ENCODE results near the gene AP2M1.

Gene AP2M1

DNA sequence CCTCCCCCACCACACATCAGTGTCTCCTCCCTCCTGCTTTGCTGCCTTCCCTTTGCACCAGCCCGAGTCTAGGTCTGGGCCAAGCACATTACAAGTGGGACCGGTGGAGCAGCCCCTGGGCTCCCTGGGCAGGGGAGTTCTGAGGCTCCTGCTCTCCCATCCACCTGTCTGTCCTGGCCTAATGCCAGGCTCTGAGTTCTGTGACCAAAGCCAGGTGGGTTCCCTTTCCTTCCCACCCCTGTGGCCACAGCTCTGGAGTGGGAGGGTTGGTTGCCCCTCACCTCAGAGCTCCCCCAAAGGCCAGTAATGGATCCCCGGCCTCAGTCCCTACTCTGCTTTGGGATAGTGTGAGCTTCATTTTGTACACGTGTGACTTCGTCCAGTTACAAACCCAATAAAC is 9.0 kb downstream of the AP2M1 start:
- no peak for DNase-seq

DNA sequence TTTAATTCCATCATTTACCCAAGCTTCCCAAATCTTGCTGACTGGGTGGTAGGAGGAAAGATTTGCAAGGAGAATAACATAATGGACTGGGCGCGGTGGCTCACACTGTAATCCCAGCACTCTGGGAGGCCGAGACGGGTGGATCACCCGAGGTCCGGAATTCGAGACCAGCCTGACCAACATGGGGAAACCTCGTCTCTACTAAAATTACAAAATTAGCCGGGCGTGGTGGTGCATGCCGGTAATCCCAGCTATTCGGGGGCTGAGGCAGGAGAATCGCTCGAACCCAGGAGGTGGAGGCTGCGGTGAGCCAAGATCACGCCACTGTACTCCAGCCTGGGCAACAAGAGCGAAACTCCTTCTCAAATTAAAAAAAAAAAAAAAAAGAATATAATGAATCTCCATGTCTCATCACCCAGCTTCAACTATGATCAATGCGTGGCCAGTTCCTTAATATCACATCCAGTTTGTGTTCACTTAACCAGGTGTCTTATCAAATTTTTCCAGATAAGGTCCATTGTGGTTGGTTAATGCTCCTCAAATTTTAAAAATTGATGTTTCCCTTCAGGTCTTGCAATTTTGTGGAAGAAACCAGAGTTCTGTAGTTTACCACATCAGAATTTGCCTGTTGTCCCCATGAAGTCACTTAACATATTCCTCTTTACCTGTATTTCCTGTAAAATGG is 10.0 kb downstream of the AP2M1 start:
- no peak for DNase-seq

DNA sequence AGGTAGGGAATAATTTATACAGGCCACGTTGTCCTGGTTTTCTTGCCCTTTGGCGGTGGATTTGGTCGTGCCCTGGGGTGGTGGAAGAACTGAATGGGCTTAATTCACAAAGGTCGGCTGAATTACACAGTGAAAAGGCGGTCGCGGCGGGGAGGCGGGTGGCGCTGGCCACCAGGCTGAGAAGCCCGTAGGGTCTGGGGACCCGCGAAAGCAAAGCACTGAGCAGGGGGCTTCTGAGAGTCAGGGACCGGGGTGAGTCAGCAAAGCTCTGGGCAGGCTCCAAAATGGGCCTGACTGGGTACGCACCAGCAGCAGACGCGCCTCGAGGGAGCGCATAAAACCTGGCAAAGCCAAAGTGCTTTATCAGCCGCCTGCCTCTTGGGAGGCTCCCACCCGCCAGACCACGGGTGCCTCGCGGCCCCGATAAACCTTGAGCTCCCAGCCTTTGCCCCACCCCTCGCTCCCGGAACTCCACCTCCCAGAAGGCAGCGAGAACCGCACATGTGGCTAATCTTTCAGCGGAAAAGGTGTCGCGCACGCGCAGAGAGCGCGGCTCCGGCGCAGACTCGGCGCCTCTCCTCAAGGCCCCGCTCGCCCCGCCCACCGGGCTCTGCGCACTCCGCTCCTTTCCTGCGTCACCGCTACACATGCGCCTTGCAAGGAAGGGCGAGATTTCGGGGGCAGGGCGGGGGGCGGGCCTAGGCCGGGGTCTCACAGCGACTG is 11.0 kb downstream of the AP2M1 start:
- DNase-seq, result peak; percentile 88

DNA sequence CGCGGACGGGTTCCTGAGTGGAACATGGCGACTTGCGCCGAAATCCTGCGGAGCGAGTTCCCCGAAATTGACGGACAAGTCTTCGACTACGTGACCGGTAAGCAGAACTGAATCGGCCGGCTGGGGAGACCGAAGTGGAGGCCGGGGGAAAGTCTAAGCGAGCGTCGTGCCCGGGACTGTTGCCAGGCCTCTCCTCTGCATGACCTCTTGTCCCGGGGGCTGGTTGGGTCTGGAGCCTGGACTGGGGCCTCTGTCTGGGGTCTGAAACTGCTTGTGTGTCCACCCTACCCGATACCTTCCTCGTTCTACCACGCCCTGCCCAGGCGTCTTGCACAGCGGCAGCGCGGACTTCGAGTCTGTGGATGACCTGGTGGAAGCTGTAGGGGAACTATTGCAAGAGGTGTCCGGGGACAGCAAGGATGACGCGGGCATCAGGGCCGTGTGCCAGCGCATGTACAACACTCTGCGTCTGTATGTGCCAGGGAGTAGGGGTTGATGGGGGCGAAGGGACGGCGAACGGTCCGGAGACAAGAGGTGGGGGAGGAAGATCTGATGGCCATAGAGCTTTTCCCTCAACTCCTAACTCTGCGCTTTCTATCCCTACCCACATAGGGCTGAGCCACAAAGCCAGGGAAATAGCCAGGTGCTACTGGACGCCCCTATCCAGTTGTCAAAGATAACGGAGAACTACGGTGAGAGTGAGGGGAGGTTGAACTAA is 11.7 kb downstream of the AP2M1 start, which contains the start of gene ABCF3:
Gene ABCF3, plus strand, starts transcription at position 16 of the 718 bp plus-strand sequence. Its CDS starts 9 bp downstream, at position 25.
- DNase-seq, result no peak

DNA sequence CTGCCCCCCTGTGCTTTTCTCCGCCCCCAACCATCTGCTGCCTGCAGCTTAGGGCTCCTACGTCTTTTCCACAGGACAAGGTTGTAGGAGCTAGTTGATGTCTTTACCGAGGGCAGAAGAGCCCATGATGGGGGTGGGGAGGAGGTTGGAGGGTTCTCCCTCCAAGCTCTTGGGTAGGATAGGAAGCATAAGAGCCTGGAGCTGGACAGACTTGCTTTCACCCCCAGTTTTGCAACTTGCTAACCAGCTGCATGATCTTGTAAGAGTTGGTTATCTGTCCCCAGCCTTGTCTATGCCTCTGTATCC is 12.2 kb downstream of the AP2M1 start:
- DNase-seq, result no peak

DNA sequence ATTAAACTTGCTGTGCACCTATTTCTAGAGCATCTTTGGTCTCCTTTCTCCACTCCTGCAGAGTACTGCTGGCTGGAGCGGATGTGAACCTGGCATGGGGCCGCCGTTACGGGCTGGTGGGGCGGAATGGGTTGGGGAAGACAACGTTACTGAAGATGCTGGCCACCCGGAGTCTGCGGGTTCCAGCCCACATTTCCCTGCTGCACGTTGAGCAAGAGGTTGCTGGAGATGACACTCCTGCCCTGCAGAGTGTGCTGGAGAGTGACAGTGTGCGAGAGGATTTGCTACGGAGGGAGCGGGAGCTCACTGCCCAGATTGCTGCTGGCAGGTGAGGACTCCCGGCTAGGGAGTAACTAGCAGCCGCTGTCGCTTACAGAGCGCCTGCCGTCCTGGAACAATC is 13.4 kb downstream of the AP2M1 start:
- DNase-seq, result no peak

DNA sequence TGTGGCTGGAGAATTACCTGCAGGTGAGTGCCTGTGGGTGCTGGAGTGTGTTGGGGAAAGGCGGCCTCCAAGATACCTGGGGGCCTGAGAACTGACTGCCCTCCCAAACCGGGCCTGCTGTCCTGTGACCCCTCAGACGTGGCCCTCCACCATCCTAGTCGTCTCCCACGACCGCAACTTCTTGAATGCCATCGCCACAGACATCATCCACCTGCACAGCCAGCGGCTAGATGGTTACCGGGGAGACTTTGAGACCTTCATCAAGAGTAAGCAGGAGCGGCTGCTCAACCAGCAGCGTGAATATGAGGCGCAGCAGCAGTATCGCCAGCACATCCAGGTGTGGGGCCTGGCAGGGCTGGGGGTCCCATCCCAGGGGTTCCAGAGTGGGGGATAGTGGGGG is 14.8 kb downstream of the AP2M1 start:
- no peak for DNase-seq

DNA sequence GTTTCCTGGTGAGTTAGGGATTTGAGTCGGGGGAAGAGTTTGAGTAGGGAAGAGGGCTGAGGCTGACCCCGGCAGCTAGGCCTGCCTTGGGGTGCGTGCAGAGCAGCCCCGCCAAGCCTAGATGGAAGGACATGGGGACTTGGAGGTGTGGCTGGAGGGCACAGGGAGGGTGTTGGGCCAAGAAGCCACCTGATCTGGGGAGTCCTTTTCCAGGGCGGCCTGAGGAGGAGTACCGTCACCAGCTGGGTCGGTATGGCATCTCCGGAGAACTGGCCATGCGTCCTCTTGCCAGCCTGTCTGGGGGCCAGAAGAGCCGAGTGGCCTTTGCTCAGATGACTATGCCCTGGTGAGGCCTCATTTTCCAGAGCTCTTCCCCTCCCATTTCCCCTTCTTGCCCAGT is 18.2 kb downstream of the AP2M1 start:
- no peak for DNase-seq

DNA sequence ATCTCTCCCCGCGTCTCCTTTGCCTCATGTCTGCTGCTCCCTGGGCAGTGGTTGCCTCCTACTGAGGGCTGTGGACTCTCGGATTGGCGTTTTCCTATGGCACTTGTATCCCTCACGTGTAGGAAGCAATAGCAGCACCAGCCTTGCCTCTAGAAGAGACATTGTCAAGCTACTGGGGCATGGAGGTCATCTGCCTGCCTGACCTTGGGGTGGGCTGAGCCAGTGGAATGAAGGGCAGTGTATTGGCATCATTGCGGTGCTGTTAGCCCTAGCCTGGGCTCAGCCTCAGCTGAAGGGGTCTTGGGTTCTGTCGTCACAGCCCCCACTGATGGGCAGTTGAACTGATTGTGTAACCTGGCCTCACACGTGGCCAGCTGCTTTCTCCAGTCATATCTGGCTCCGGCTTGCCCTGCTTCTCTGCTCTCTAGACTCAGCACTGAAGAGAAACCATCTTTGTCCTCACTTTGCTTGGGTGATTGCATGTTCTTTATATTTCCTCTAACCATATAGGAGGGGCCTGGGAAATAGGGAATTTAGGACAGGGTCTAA is 19.4 kb downstream of the AP2M1 start:
- DNase-seq, result no peak

DNA sequence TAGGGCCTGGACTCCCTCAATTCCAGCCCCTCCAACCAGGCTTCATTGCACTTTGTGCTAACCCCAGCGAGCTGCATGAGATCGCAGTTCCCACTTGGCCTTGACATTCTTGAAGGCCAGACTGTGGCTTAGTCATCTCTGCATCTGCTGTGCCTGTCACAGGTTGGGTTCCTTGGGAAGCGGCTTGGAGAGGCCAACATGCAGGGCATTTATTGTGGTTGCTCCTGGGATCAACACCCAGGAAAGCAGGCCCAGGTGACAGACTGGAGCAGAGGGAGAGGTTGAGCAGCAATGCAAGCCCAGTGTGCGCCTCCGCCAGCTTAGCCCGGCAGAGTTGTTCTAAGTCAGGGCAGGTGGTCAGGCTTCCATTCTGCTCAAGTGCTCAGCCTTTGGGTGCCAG is 21.9 kb downstream of the AP2M1 start:
- DNase-seq, result no peak

DNA sequence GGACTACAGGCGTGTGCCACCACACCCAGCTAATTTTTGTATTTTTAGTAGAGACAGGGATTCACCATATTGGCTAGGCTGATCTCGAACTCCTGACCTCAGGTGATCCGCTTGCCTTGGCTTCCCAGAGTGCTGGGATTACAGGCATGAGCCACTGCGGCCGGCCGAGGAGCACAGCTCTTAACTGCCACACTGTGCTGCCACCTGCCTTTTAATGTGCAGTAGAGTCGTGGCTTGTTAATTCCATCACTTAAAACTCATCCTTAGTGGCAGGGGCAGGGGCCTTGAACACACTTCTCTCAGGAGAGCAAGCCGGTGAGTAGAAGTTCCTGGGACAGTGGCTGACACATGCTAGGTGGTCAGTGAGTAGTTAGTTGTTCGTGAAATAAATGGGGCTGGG is 23.9 kb downstream of the AP2M1 start:
- no peak for DNase-seq

DNA sequence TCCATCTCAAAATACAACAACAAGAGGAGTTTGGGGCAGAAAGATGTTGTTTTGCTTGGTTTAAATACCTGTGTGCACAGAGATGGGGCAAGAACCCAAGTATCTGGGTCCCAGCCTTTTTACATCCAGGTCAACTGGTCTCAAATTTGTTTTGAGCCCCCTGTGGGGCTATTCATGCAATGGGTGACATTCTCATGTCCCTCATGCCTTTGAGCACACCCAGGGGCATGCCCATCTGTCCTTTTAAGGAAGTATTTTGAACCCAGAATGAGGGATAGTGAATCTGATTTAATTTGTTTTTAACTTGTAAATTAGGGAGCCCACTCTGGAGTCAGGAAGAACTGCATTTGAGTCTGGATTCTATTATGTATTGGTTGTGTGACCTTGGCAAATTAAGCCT is 26.2 kb downstream of the AP2M1 start:
- no peak for DNase-seq

DNA sequence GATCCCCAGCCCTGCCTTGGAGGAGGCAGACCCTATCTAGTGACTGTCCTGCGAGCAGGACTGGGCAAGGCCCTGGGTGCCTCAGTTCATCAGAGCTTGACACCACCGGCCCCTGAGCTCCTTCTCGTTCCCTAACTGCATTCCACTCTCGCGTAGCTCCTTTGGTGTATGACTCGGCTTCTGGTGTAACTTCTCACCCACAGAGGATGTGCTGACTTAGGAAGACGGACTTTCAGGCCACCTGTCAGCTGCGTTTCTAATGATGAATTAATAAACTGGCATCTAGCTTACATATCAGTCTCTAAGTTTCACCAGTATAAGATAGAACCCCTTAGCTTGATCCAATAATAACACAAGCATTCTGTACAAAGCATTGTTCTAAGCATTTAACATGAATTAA is 28.9 kb downstream of the AP2M1 start:
- no peak for DNase-seq

DNA sequence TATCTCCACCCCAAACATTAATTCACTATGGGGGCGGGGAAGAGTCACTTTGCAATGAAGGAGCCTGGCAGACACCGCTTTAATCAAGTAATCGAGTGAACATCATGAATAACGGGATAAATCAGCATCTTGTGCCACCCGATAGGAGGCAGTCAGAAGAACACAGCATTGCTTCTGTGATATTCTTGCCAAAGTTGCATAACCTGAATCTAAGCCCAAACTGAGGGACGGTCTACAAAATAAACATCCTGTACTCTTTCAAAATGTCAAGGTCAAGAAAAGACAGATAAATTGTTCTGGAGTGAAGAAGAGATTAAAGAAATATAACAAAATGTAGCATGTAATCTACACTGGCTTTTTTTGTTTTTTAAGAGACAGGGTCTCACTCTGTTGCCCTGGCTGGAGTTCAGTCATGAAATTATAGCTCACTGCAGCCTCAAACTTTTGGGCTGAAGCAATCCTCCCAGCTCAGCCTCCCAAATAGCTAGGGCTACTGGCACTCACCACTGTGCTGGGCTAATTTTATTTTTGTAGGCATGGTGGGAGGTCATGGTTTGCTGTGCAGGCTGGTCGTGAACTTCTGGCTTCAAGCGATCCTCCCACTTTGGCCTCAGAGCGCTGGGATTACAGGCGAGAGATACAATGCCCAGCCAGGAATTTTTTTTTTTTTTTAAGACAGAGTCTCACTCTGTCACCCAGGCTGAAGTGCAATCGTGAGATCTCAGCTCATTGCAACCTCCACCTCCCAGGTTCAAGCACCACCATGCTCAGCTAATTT is 34.7 kb downstream of the AP2M1 start:
- no peak for DNase-seq

DNA sequence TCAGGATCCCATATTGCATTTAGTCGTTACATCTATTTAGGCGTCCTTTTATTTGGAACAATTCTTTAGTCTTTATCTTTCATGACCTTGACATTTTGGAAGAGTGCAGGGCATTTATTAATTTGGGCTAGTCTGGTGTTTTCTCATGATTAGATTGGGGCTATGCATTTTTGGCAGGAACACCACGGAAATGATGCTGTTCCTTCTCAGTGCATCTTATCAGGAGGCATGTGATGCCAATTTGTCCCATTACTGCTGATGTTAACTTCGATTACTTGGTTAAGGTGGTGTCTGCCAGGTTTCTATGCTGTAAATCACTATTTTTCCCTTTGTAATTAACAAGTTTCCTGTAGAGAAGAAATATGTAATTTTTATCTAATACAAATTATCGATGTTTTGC is 36.6 kb downstream of the AP2M1 start:
- DNase-seq, result no peak

DNA sequence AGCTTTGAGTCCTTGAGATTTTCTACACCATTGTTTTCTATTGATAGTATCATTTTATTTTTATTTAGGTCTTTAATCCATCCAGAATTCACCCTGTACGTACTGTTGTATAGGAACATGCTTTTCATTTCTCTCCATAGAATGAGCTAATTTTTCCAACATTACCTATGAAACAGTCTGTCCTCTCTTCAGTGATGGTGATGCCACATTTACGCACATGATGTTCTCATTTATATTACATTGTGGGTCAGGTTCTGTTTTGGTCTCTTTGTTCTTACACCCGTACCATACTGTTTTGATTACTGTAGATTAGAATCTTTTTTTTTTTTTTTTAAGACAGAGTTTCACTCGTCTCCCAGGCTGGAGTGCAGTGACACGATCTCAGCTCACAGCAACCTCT is 37.1 kb downstream of the AP2M1 start:
- DNase-seq, result no peak

DNA sequence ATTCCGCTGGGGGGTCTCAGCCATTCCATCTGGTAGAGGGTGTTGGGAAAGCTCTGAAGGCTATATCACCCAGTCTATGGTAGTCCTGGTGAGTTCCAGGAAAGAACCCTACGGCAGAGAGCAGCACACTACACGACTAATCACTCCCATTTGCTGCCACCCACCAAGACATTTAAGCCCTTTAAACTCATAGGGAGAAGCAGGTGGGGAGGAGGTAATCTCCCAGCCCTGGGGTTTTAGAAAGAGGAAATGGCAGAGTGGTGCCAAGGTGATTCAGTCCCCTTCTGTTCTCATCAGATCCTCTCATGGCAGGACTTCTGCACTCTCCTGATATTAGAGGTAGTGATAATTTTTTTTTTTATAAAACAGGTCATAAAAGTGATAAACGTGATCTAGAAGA is 44.2 kb downstream of the AP2M1 start:
- no peak for DNase-seq

DNA sequence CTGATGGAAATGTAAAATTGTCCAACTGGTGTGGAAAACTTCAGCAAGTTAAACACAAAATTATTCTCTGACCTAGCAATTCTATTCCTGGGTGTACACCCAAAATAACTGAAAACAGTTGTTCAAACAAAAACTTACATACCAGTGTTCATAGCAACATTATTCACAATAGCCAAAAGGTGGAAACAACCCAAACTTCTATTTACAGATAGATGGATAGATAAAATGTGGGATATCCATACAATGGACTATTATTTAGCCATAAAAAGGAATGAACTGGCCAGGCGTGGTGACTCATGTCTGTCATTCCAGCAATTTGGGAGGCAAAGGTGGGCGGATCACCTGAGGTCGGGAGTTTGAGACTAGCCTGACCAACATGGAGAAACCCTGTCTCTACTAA is 47.9 kb downstream of the AP2M1 start:
- DNase-seq, result no peak

DNA sequence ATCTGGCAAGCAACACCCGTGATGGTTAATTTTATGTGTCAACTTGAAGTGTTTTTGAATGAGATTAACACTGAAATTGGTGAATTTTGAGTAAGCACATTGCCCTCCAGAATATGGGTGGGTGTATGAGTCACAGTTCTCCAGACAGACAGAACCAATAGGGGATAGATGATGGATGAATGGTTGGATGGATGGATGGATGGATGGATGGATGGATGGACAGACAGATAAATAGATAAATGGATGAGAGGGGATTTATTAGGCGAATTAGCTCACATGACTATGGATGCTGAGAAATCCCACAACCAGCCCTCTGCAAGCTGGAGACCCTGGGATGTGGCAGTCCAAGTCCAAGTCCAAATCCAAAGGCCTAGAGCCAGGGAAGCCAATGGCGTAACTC is 49.3 kb downstream of the AP2M1 start:
- DNase-seq, result no peak

DNA sequence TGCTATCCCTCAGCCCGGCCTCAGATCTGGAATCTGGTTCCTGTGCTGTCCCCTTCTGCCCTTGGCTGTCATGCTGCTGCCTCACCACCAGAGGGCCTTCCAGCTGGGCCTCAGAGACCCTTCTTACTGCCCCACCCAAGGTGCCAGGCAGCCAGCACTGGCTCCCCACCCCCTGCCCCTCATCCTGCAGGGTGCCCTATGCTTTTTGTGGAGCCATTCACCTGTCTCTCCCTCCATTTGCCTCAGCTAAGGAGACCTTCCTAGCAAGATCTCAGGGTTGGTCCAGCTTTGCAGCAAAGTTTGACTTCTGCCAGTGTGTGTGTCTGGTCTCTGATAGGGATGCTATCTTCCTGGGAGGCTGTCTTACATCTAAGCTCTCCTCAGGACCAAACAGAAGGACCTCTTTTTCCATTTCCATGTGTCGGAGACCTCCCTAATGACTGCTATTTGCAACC is 52.9 kb downstream of the AP2M1 start:
- DNase-seq, result no peak

DNA sequence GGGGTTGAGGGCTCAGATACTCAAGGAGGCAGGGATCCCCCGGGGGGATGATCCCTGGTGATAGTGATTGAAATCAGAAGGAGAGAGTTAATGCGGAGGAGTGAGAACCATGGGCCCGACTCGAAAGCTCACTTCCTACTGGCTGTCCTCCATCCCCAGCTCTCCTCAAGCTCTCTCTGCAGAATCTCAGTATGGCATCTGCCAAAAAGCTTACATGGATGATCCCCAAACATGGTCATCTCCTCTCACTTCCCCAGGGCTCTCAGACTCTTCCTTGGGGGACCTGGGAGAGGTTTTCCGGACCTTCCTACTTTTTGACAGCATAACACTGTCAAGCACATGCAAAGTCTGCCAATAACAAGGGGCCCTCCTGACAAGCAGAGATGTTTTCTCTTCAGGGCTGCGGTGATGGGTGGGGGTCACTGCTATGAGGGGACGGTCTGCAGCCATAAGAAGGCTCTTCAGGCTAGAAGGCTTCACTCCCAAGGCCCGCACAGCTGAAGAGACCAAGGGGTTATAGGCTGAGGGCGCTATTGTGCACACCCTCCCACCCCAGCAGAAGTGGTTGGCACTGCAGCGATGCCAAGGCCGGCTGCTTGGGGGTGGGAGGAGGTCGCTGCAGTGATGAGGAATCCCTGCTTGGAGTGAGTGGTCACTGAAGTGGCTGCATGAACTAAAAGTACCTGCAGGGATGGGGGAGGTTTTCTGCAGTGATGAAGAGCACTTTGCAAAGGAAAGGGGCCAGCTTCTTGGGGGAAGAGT is 53.9 kb downstream of the AP2M1 start:
- DNase-seq, result no peak

DNA sequence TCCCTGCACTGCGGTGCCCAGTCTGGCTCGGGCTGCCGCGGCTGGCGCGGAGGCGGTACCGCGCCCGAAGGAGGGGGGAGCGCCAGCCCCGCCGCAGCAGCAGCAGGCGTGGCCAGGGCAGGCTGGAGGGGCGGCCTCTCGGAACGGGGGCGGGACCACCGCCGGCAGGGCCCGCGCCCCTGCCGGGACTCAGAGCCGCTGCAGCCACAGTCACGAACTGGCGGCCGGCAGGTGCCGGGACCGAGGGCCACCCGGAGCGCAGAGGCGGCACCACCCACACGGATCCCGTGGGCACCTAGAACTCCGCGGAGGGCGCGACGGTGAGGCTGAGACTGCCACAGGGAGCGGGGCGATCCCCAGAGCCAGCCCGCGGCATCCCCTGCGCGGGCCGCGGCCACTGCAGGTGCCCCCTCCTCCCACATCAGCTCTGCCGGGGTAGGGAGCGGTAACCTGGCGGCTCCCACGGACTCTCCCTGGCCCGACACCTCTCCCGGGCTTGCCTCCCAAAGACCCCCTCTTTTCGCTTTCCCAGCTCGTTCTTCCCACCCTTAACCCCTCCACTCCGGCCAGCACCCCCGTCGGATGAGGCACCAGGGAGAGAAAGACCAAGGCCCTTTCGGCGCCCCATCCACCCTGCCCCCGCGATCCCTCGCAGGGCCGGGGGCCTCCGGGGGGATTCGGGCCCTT is 54.9 kb downstream of the AP2M1 start, which contains the start of gene VWA5B2:
Gene VWA5B2, plus strand, starts transcription at position 192 of the 687 bp plus-strand sequence. CDS start 944 bp downstream, outside the sequence.
- peak; percentile 30 for DNase-seq
